Smooth muscle cell (in vitro differentiated cells): Measurements from ENCODE around the gene SLC25A3. TPM values are rescaled to one million over a fixed set of nuclear protein-coding genes. Genes with fewer than 3 reads are reported as not detected.
A peak's percentile ranks its signal among the peaks of the same experiment; 100 is the strongest.

Experiments
- DNase-seq: peaks from one replicate; lab custom pipeline; 2025; ENCODE audit not compliant: unreplicated experiment; lab: John Stamatoyannopoulos, UW
- H2AFZ ChIP-seq: fragments of 200-600 bp; sonication (generic); 2 replicates; pipeline ENCODE4 v1.6.0; 2016; ENCODE audit warnings: antibody characterized with exemption, low read depth, mild to moderate bottlenecking
- H3F3A ChIP-seq: fragments of 200-600 bp; sonication (generic); 2 replicates; pipeline ENCODE4 v1.6.0; 2017; ENCODE audit warnings: antibody characterized with exemption, low read depth
- H3K27ac ChIP-seq: fragments of 200-600 bp; sonication (generic); 2 replicates; pipeline ENCODE4 v1.5.1; 2016; ENCODE audit warnings: low read depth, mild to moderate bottlenecking
- H3K27me3 ChIP-seq: fragments of 200-600 bp; sonication (generic); 2 replicates; pipeline ENCODE4 v1.6.1; 2016; ENCODE audit warnings: low read depth, mild to moderate bottlenecking
- H3K36me3 ChIP-seq: fragments of 200-600 bp; sonication (generic); 2 replicates; pipeline ENCODE4 v1.5.1; 2016; ENCODE audit warnings: low read depth
- H3K4me1 ChIP-seq: fragments of 200-600 bp; sonication (generic); 2 replicates; pipeline ENCODE4 v1.5.1; 2016; ENCODE audit warnings: low read depth
- H3K4me2 ChIP-seq: fragments of 200-600 bp; sonication (generic); 2 replicates; pipeline ENCODE4 v1.6.0; 2016; ENCODE audit warnings: mild to moderate bottlenecking
- H3K4me3 ChIP-seq: fragments of 200-600 bp; sonication (generic); 2 replicates; pipeline ENCODE4 v1.5.1; 2016; ENCODE audit warnings: mild to moderate bottlenecking
- H3K79me2 ChIP-seq: fragments of 200-600 bp; sonication (generic); 2 replicates; pipeline ENCODE4 v1.6.0; 2016; ENCODE audit warnings: low read depth, mild to moderate bottlenecking
- H3K9ac ChIP-seq: fragments of 200-600 bp; sonication (generic); 2 replicates; pipeline ENCODE4 v1.6.0; 2016; ENCODE audit warnings: low read depth
- H3K9me3 ChIP-seq: fragments of 200-600 bp; sonication (generic); replicated peaks from 2 replicates; pipeline ENCODE4 v1.5.1; 2016; ENCODE audit warnings: low read depth
- H4K20me1 ChIP-seq: fragments of 200-600 bp; sonication (generic); 2 replicates; pipeline ENCODE4 v1.6.0; 2016; ENCODE audit warnings: low read depth
- CTCF ChIP-seq: fragments of 200-600 bp; sonication (generic); IDR thresholded peaks from 2 replicates; pipeline ENCODE4 v1.5.1; 2017; ENCODE audit warnings: borderline replicate concordance, mild to moderate bottlenecking, antibody characterized with exemption; ENCODE audit not compliant: insufficient read depth, poor library complexity, severe bottlenecking
- WGBS: methylation state at CpG from one replicate; pipeline ENCODE4 v1.1.7; 2016; ENCODE audit warnings: low lambda C conversion rate; 5-methylcytosine and 5-hydroxymethylcytosine counted together
- polyA plus RNA-seq: library from polyadenylated mRNA; unstranded; fragments of >200 nt; fragmentation: Nextera tagmentation; extraction: Ambion mirVana; gene quantifications from 2 replicates; pipeline ENCODE4 v1.2.1, GENCODE V29; 2016
- total RNA-seq: library from RNA; depleted of rRNA; stranded (reverse); fragments of >200 nt; gene quantifications from 2 replicates; pipeline ENCODE4 v1.2.3, GENCODE V29; 2014

Gene SLC25A3
- total RNA-seq: 643 and 652 TPM in 2 replicates
- polyA plus RNA-seq: 433 and 440 TPM in 2 replicates

GRCh38 chr12:98593351-98594049, at the start of gene SLC25A3:
Gene SLC25A3 (plus strand): TSS chr12:98593686. CDS start chr12:98593979, 293 bp downstream.
- Histone ChIP-seq H4K20me1 (peaks cover 48% of the 10 kb centered on the region), H3K36me3 (peaks cover 11% of the 10 kb centered on the region), H3K27me3 (no peaks in the 10 kb centered on the region), H3K4me3 (peak within 1 kb of the TSS; percentile 76), H3K79me2 (peaks cover 49% of the 10 kb centered on the region), H2AFZ (peak within 1 kb of the TSS; percentile 95), H3K27ac (peak within 1 kb of the TSS; percentile 87), H3K9me3 (no peaks in the 10 kb centered on the region), H3K4me2 (peak within 1 kb of the TSS; percentile 93), H3F3A (peaks cover 9% of the 10 kb centered on the region), H3K9ac (peak within 1 kb of the TSS; percentile 98), H3K4me1 (peaks cover 14% of the 10 kb centered on the region)
- peak; percentile 74 for DNase-seq
- 1% methylated on average over 59 of the region's 67 CpGs for WGBS
- no peak for TF ChIP-seq CTCF

- no peak for TF ChIP-seq CTCF
- peaks cover 32% of the 10 kb centered on the region for H3K79me2 ChIP-seq
Measured at GRCh38 chr12:98543701-98544100, 49.8 kb upstream of the SLC25A3 start.

GRCh38 chr12:98544751-98545150, 48.7 kb upstream of the SLC25A3 start:
- no peak for TF ChIP-seq CTCF
- peaks cover 32% of the 10 kb centered on the region for H3K79me2 ChIP-seq
- no peaks in the 10 kb centered on the region for H4K20me1 ChIP-seq

More at GRCh38 chr12:98543701-98544100, 49.8 kb upstream of the SLC25A3 start:
- no peak overlapping the region for H3K4me2 ChIP-seq
- H2AFZ ChIP-seq: no peak overlapping the region
- no peaks in the 10 kb centered on the region for H3K4me1 ChIP-seq
- H4K20me1 ChIP-seq: no peaks in the 10 kb centered on the region
- no peak for DNase-seq
- H3K4me3 ChIP-seq: no peak overlapping the region
- H3K9ac ChIP-seq: no peak overlapping the region
- no peaks in the 10 kb centered on the region for H3F3A ChIP-seq
- H3K27me3 ChIP-seq: no peaks in the 10 kb centered on the region
- no peak overlapping the region for H3K27ac ChIP-seq
- H3K36me3 ChIP-seq: peaks cover 15% of the 10 kb centered on the region
- no peaks in the 10 kb centered on the region for H3K9me3 ChIP-seq

More at GRCh38 chr12:98544751-98545150, 48.7 kb upstream of the SLC25A3 start:
- H3K4me3 ChIP-seq: no peak overlapping the region
- no peaks in the 10 kb centered on the region for H3K9me3 ChIP-seq
- H3K9ac ChIP-seq: no peak overlapping the region
- no peaks in the 10 kb centered on the region for H3K27me3 ChIP-seq
- no peak for DNase-seq
- no peak overlapping the region for H3K27ac ChIP-seq
- H3K4me1 ChIP-seq: no peaks in the 10 kb centered on the region
- H3F3A ChIP-seq: no peaks in the 10 kb centered on the region
- WGBS: 98% methylated on average over 1 of the region's 1 CpG
- H3K36me3 ChIP-seq: peaks cover 15% of the 10 kb centered on the region
- H3K4me2 ChIP-seq: no peak overlapping the region
- no peak overlapping the region for H2AFZ ChIP-seq
